KOPT-K1 (cell line): Measurements from ENCODE around the gene COP1.

Experiments used
- H3K27ac ChIP-seq: fragments of 200-600 bp; sonication (generic); 2 replicates; pipeline ENCODE4 v1.5.1; 2016; ENCODE audit warnings: antibody characterized with exemption, mild to moderate bottlenecking, low read depth, low read length; ENCODE audit not compliant: poor library complexity, severe bottlenecking
- H3K36me3 ChIP-seq: fragments of 200-600 bp; sonication (generic); 2 replicates; pipeline ENCODE4 v1.5.1; 2017; ENCODE audit warnings: antibody characterized with exemption, mild to moderate bottlenecking, low read length, moderate library complexity; ENCODE audit not compliant: insufficient read depth
- H3K9me3 ChIP-seq: fragments of 200-600 bp; sonication (generic); 2 replicates; pipeline ENCODE4 v1.5.1; 2017; ENCODE audit warnings: antibody characterized with exemption, low read length, mild to moderate bottlenecking; ENCODE audit not compliant: insufficient read depth, poor library complexity, severe bottlenecking

The COP1 gene

GRCh38 chr1:175951627-175952026 is 255.5 kb downstream of the COP1 start:
- H3K9me3 ChIP-seq: peaks cover 7% of the 10 kb centered on the region
- no peak overlapping the region for H3K27ac ChIP-seq
- H3K36me3 ChIP-seq: peaks cover 54% of the 10 kb centered on the region

- Histone ChIP-seq H3K27ac (no peak overlapping the region), H3K9me3 (peaks cover 7% of the 10 kb centered on the region), H3K36me3 (peaks cover 69% of the 10 kb centered on the region)
Measured at GRCh38 chr1:175947771-175948170, 259.3 kb downstream of the COP1 start.

GRCh38 chr1:175944591-175944990 is 262.5 kb downstream of the COP1 start:
- no peaks in the 10 kb centered on the region for H3K9me3 ChIP-seq
- no peak overlapping the region for H3K27ac ChIP-seq
- peaks cover 78% of the 10 kb centered on the region for H3K36me3 ChIP-seq

GRCh38 chr1:175941164-175941563 is 265.9 kb downstream of the COP1 start:
- Histone ChIP-seq H3K27ac (no peak overlapping the region), H3K9me3 (no peaks in the 10 kb centered on the region), H3K36me3 (peaks cover 63% of the 10 kb centered on the region)

DNA sequence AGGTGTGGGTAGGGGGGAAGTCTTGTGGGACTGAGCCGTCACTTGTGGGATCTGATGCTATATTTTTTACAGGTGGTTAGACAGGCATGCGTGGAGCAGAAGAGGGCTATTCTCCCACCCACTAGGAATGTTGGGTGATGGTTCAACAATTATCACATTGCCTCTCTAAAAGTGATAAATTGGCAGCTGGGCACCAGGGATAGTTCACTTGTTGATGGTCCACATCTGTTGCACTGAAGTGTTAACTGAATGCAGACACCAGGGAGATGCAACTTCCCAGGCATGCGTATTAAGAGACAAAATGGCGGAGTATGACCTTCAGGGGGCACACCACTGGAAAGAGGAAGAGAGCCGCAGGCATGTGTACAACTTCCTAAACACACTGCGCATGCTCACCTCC is 270.4 kb downstream of the COP1 start:
- Histone ChIP-seq H3K27ac (no peak overlapping the region), H3K36me3 (peaks cover 36% of the 10 kb centered on the region), H3K9me3 (no peaks in the 10 kb centered on the region)

GRCh38 chr1:175935566-175936115 is 271.4 kb downstream of the COP1 start:
- H3K9me3 ChIP-seq: no peaks in the 10 kb centered on the region
- no peak overlapping the region for H3K27ac ChIP-seq
- H3K36me3 ChIP-seq: peaks cover 25% of the 10 kb centered on the region

DNA sequence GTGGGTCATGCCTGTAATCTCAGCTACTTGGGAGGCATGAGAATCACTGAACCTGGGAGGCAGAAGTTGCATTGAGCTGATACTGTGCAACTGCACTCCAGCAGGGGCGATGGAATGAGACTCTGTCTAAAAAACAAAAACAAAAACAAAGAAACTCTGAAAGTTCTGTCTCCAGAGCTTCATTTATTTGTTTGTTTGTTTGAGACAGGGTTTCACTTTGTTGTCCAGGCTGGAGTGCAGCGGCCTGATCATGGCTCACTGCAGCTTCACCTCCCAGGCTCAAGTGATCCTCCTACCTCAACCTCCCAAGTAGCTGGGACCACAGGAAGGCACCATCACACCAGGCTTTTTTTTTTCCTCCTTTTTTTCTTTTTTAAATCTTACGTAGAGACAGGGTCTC is 271.9 kb downstream of the COP1 start:
- H3K36me3 ChIP-seq: peaks cover 21% of the 10 kb centered on the region
- no peak overlapping the region for H3K27ac ChIP-seq
- no peaks in the 10 kb centered on the region for H3K9me3 ChIP-seq

DNA sequence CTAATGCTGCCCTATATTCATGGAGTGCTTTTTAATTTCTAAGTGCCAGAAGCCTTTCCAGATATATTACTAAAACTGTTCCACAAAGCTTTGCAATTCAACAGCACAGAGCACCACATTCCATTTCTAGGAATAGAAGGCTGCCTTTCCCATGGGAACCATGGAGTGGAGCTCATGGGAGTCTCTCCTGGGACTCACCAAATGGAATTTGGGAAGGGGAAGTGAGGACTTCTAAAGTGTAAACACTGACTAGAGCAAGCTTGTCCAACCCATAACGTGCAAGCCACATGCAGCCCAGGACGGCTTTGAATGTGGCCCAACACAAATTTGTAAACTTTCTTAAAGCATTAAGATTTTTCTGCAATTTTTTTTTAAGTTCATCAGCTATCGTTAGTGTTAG is 273.3 kb downstream of the COP1 start:
- Histone ChIP-seq H3K27ac (no peak overlapping the region), H3K9me3 (peaks cover 12% of the 10 kb centered on the region), H3K36me3 (peaks cover 10% of the 10 kb centered on the region; the same call in 1 of the 2 replicates)

DNA sequence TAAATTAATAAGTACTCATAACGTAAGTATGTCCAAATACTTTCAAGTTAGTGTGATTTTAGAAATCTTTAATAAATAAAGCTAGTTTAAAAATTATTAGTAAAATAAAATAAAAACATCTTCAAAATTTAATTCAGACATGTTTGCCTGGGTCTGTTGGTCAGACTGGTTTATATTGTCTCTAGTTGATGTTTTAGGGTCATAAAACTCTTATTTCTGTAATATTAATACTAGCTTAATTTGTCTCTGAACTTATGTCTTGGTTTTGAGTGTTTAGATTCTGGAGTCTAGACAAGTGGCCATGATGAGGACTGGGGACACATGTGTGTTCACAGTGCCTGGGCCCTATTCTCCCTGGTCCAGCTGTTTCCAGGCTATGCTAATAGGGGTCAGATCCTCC is 279.1 kb downstream of the COP1 start:
- no peaks in the 10 kb centered on the region; the same call in 1 of the 2 replicates for H3K36me3 ChIP-seq
- H3K9me3 ChIP-seq: peaks cover 21% of the 10 kb centered on the region
- H3K27ac ChIP-seq: no peak overlapping the region

- Histone ChIP-seq H3K9me3 (no peaks in the 10 kb centered on the region), H3K36me3 (no peaks in the 10 kb centered on the region; the same call in 1 of the 2 replicates), H3K27ac (no peak overlapping the region)
Measured at GRCh38 chr1:175922254-175922881, 284.7 kb downstream of the COP1 start.

DNA sequence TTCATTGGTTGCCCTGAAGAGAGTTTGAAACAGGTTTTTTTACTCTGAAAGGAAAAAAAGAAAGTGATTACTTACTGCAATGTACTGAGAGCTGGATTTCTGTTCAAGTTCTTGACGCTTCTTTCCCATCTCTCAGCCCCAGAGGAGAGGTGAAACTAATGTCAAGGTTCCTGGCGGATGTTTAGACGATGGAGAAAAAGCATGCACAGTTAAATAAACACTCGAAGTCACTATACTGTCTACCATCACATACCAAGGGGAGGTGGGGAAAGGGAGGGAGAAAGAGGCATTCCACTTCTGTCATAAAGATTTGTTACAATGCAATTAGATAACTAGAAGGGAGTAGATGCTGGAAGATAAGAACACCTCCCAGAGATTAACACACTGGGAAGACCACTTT is 286.7 kb downstream of the COP1 start:
- Histone ChIP-seq H3K9me3 (no peaks in the 10 kb centered on the region), H3K36me3 (no peaks in the 10 kb centered on the region; the same call in 1 of the 2 replicates), H3K27ac (no peak overlapping the region)

- Histone ChIP-seq H3K36me3 (no peaks in the 10 kb centered on the region; the same call in 1 of the 2 replicates), H3K9me3 (no peaks in the 10 kb centered on the region), H3K27ac (no peak overlapping the region)
Measured at GRCh38 chr1:175919001-175919400, 288.1 kb downstream of the COP1 start.

GRCh38 chr1:175918364-175918801 is 288.7 kb downstream of the COP1 start:
- Histone ChIP-seq H3K9me3 (no peaks in the 10 kb centered on the region), H3K36me3 (no peaks in the 10 kb centered on the region; the same call in 1 of the 2 replicates), H3K27ac (no peak overlapping the region)

DNA sequence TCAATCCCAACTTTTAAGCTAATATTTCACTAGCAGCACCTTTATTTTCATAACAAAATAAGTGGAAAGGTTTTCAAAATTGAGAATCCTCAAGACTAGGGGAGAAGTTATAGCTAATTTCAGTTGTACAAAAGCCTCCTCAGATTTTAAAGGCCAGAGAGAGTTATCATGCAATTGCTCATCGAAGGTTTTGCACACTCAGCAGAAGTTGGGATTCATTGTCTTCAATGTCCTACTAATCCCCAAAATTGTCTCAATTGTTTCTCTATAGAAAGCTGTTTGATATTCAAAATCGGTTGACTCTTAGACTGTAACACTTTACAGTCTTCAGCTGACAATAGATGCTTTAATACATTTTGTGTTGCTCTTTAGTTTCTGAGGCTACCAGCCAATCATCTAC is 293.0 kb downstream of the COP1 start:
- no peak overlapping the region for H3K27ac ChIP-seq
- peaks cover 24% of the 10 kb centered on the region for H3K9me3 ChIP-seq
- H3K36me3 ChIP-seq: peaks cover 17% of the 10 kb centered on the region; the same call in 1 of the 2 replicates

- Histone ChIP-seq H3K9me3 (peaks cover 24% of the 10 kb centered on the region), H3K36me3 (peaks cover 17% of the 10 kb centered on the region; the same call in 1 of the 2 replicates), H3K27ac (no peak overlapping the region)
Measured at GRCh38 chr1:175911138-175911537, 295.9 kb downstream of the COP1 start.

- H3K36me3 ChIP-seq: peaks cover 19% of the 10 kb centered on the region; the same call in 1 of the 2 replicates
- peaks cover 16% of the 10 kb centered on the region for H3K9me3 ChIP-seq
- no peak overlapping the region for H3K27ac ChIP-seq
Measured at GRCh38 chr1:175906370-175906769, 300.7 kb downstream of the COP1 start.
